ENCODE data around the gene CFAP99.

CFAP99 gene

DNA sequence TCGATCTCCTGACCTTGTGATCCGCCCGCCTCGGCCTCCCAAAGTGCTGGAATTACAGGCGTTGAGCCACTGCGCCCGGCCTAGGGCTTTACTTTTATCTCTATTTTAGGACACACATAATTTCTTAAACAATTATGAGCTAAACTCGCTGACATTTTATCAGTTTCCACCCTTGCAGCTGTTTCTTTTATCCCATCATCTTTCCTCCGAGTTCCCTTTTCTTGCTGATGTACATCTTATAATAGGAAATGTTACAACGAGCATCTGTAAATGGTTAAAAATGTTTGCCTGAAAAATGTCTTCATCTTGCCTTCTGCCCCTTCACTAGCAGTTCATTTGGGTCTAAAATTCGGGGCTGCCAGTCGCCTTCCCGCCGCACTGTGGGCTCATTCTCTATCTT is 41.5 kb upstream of the CFAP99 start:
- no peak for ATAC-seq
- TF ChIP-seq PPARA (CRISPR knock-in tag; IDR thresholded peaks at IDR 0.05; ENCODE audit: borderline replicate concordance) (no peak), ZC3H10 (CRISPR knock-in tag; IDR thresholded peaks at IDR 0.05) (no peak), CSDC2 (CRISPR knock-in tag; IDR thresholded peaks at IDR 0.05) (no peak), BACH2 (CRISPR knock-in tag; IDR thresholded peaks at IDR 0.05; ENCODE audit: borderline replicate concordance) (no peak), ESRRG (CRISPR knock-in tag; IDR thresholded peaks at IDR 0.05) (no peak), RARB (CRISPR knock-in tag; IDR thresholded peaks at IDR 0.05) (no peak), TCF4 (CRISPR knock-in tag; IDR thresholded peaks at IDR 0.05; ENCODE audit: borderline replicate concordance) (no peak), ZFP3 (CRISPR knock-in tag; IDR thresholded peaks at IDR 0.05) (no peak), TOX (CRISPR knock-in tag; IDR thresholded peaks at IDR 0.05; ENCODE audit: borderline replicate concordance) (no peak), ZNF565 (CRISPR knock-in tag; conservative IDR thresholded peaks at IDR 0.05; ENCODE audit: low read depth) (no peak), ZNF70 (CRISPR knock-in tag; IDR thresholded peaks at IDR 0.05) (no peak), ZNF8 (CRISPR knock-in tag; IDR thresholded peaks at IDR 0.05) (no peak), OSR1 (CRISPR knock-in tag; IDR thresholded peaks at IDR 0.05) (no peak), SNAI2 (CRISPR knock-in tag; IDR thresholded peaks at IDR 0.05) (no peak), GLIS3 (CRISPR knock-in tag; IDR thresholded peaks at IDR 0.05) (no peak), ZFP30 (CRISPR knock-in tag; IDR thresholded peaks at IDR 0.05) (no peak)
- TF ChIP-seq, protein P1, sequence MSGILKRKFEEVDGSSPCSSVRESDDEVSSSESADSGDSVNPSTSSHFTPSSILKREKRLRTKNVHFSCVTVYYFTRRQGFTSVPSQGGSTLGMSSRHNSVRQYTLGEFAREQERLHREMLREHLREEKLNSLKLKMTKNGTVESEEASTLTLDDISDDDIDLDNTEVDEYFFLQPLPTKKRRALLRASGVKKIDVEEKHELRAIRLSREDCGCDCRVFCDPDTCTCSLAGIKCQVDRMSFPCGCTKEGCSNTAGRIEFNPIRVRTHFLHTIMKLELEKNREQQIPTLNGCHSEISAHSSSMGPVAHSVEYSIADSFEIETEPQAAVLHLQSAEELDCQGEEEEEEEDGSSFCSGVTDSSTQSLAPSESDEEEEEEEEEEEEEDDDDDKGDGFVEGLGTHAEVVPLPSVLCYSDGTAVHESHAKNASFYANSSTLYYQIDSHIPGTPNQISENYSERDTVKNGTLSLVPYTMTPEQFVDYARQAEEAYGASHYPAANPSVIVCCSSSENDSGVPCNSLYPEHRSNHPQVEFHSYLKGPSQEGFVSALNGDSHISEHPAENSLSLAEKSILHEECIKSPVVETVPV (CRISPR knock-in tag; IDR thresholded peaks at IDR 0.05) = no peak
- TF ChIP-seq, protein P2, sequence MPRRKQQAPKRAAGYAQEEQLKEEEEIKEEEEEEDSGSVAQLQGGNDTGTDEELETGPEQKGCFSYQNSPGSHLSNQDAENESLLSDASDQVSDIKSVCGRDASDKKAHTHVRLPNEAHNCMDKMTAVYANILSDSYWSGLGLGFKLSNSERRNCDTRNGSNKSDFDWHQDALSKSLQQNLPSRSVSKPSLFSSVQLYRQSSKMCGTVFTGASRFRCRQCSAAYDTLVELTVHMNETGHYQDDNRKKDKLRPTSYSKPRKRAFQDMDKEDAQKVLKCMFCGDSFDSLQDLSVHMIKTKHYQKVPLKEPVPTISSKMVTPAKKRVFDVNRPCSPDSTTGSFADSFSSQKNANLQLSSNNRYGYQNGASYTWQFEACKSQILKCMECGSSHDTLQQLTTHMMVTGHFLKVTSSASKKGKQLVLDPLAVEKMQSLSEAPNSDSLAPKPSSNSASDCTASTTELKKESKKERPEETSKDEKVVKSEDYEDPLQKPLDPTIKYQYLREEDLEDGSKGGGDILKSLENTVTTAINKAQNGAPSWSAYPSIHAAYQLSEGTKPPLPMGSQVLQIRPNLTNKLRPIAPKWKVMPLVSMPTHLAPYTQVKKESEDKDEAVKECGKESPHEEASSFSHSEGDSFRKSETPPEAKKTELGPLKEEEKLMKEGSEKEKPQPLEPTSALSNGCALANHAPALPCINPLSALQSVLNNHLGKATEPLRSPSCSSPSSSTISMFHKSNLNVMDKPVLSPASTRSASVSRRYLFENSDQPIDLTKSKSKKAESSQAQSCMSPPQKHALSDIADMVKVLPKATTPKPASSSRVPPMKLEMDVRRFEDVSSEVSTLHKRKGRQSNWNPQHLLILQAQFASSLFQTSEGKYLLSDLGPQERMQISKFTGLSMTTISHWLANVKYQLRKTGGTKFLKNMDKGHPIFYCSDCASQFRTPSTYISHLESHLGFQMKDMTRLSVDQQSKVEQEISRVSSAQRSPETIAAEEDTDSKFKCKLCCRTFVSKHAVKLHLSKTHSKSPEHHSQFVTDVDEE (CRISPR knock-in tag; IDR thresholded peaks at IDR 0.05) = no peak
- TF ChIP-seq, protein P3, sequence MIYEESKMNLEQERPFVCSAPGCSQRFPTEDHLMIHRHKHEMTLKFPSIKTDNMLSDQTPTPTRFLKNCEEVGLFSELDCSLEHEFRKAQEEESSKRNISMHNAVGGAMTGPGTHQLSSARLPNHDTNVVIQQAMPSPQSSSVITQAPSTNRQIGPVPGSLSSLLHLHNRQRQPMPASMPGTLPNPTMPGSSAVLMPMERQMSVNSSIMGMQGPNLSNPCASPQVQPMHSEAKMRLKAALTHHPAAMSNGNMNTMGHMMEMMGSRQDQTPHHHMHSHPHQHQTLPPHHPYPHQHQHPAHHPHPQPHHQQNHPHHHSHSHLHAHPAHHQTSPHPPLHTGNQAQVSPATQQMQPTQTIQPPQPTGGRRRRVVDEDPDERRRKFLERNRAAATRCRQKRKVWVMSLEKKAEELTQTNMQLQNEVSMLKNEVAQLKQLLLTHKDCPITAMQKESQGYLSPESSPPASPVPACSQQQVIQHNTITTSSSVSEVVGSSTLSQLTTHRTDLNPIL (CRISPR knock-in tag; IDR thresholded peaks at IDR 0.05; ENCODE audit: low read depth) = no peak
- TF ChIP-seq, protein P4, sequence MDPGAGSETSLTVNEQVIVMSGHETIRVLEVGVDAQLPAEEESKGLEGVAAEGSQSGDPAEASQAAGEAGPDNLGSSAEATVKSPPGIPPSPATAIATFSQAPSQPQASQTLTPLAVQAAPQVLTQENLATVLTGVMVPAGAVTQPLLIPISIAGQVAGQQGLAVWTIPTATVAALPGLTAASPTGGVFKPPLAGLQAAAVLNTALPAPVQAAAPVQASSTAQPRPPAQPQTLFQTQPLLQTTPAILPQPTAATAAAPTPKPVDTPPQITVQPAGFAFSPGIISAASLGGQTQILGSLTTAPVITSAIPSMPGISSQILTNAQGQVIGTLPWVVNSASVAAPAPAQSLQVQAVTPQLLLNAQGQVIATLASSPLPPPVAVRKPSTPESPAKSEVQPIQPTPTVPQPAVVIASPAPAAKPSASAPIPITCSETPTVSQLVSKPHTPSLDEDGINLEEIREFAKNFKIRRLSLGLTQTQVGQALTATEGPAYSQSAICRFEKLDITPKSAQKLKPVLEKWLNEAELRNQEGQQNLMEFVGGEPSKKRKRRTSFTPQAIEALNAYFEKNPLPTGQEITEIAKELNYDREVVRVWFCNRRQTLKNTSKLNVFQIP (CRISPR knock-in tag; IDR thresholded peaks at IDR 0.05; ENCODE audit: borderline replicate concordance, low read depth) = no peak

DNA sequence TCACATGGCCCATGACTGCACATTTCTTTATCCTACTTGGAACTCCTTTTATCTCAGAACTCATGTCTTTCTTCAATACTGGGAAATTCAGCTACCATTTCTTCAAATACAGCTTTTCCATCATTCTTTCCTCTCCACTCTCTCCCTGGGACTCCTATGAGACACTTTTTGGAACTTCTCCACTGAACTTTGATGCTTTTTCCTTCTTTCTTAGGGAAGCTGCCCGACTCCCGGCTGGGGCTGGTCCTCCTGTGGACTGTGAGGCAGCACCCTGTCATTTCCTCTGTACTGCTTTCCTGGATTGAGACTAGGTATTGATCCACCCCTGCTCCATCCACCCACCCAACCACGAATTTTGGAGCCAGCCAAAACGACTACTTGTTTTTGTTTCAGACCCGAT is 40.4 kb upstream of the CFAP99 start:
- TF ChIP-seq, protein P5, sequence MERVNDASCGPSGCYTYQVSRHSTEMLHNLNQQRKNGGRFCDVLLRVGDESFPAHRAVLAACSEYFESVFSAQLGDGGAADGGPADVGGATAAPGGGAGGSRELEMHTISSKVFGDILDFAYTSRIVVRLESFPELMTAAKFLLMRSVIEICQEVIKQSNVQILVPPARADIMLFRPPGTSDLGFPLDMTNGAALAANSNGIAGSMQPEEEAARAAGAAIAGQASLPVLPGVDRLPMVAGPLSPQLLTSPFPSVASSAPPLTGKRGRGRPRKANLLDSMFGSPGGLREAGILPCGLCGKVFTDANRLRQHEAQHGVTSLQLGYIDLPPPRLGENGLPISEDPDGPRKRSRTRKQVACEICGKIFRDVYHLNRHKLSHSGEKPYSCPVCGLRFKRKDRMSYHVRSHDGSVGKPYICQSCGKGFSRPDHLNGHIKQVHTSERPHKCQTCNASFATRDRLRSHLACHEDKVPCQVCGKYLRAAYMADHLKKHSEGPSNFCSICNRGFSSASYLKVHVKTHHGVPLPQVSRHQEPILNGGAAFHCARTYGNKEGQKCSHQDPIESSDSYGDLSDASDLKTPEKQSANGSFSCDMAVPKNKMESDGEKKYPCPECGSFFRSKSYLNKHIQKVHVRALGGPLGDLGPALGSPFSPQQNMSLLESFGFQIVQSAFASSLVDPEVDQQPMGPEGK (CRISPR knock-in tag; IDR thresholded peaks at IDR 0.05; ENCODE audit: borderline replicate concordance) = no peak
- TF ChIP-seq ZFP30 (CRISPR knock-in tag; IDR thresholded peaks at IDR 0.05) = no peak
- TF ChIP-seq ESRRG (CRISPR knock-in tag; IDR thresholded peaks at IDR 0.05) = no peak
- TF ChIP-seq ZNF8 (CRISPR knock-in tag; IDR thresholded peaks at IDR 0.05) = no peak
- ATAC-seq = no peak

DNA sequence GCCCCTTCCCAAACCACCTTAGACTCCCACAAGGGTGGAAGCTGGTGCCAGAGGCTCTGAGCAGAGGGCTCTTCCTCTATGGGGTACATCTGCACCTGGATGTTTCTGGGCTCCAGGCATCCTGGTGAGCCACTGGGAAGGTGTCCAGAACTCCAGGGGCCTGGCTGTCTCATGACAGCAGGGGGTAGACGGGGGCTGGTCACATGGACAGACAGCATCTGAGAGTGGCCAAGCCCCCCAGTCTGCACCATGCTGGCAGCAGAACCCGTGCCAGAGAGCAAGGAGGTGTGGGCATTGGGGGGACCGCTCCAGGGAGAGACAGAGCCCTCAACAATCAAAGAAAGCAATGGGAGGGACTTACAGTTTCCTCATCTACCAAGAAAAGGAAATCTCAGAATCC is 39.9 kb upstream of the CFAP99 start:
- no peak for ATAC-seq
- TF ChIP-seq, protein P4 (CRISPR knock-in tag; IDR thresholded peaks at IDR 0.05; ENCODE audit: borderline replicate concordance, low read depth) = no peak
- TF ChIP-seq ZC3H10 (CRISPR knock-in tag; IDR thresholded peaks at IDR 0.05) = no peak
- TF ChIP-seq, protein P1 (CRISPR knock-in tag; IDR thresholded peaks at IDR 0.05) = no peak
- no peak for TF ChIP-seq TCF4 (CRISPR knock-in tag; IDR thresholded peaks at IDR 0.05; ENCODE audit: borderline replicate concordance)
- TF ChIP-seq GLIS3 (CRISPR knock-in tag; IDR thresholded peaks at IDR 0.05) = no peak
- TF ChIP-seq ZNF70 (CRISPR knock-in tag; IDR thresholded peaks at IDR 0.05) = no peak
- TF ChIP-seq ARNTL (CRISPR knock-in tag; IDR thresholded peaks at IDR 0.05; ENCODE audit: borderline replicate concordance, low read depth) = no peak
- no peak for TF ChIP-seq ZFP3 (CRISPR knock-in tag; IDR thresholded peaks at IDR 0.05)
- TF ChIP-seq, protein P3 (CRISPR knock-in tag; IDR thresholded peaks at IDR 0.05; ENCODE audit: low read depth) = no peak
- TF ChIP-seq ESRRG (CRISPR knock-in tag; IDR thresholded peaks at IDR 0.05) = no peak
- no peak for TF ChIP-seq TOX (CRISPR knock-in tag; IDR thresholded peaks at IDR 0.05; ENCODE audit: borderline replicate concordance)
- no peak for TF ChIP-seq ZNF8 (CRISPR knock-in tag; IDR thresholded peaks at IDR 0.05)

Data from SK-N-SH treated with all-trans-retinoic acid at 6 μM for 48 hours (cell line).